Hippocampal formation (tissue), 2 donors: ENCODE results near the gene C5orf52.
"Not testable (repeated sequence)": the region's sequence is repeated elsewhere in the genome, so short reads cannot be mapped to it uniquely, and the experiment has no call there.

ENCODE experiments used
- DNase-seq, 2 donors: peaks; one replicate each; lab custom pipeline; 2025; lab: John Stamatoyannopoulos, UW

Gene C5orf52

DNA sequence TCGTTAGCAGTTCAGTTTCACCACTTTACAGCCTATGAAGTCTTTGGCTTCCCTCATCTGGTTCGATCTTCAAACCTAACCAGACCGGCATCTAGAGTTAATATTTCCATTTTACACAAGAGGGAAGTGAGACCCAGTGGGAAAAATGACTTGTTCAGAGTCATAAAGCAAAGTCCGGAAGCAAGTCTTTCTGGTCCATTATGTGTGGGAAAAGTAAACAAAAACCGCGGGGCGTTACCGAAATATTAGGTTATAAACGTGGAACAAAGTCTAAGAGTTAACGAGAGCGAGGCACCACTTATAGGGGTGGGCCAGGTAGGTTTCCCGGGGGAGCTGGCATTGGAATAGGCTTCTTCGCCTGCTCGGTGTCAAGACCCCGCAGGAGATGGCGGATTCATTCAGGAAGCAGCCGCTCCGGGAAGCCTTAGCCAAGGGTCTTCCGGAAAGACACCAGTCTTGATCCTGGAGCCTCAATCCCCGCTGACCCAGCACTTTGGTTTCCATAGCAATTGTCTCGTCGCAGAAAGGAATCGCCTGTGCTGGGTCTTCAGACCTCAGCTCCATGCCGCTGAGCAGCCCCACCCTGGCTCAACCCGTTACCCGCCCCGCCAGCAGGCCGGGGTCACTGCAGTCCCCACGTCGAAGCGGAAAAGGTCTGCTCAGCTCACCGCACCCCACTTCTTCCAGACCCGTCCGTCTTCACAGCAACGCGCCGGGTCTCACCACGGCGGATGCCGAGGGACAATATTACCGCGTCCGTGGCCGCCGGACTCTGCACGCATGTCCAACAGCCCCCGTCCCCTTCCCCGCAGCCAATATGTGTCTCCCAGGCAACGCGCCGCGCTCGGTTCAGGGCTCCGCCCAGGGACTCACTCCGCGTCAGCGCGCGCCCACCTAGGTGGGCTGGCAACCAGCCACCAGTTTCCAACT lies at the start of gene C5orf52:
C5orf52 (plus strand) TSS at position 872 of the 930 bp plus-strand sequence. CDS start 82 bp downstream, outside the sequence.
- no peak for DNase-seq

DNA sequence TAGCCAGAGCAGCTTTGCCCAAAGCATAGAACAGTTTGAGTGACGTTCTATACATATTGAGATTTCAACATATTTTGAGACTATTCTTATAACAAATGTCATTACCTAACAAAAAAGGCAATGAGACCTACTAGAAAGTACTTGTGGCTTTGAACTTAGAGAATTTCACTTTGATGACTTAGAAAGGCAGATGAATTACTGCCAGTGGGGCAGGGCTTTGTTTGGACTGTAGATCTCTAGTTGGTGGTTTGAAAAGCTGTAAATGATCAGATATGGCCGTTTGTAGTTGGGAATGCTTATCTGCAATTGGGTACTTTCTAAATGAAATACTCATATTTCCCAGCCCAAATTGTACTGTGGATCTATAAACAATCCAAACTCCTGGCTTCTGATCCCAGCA lies 47.2 kb upstream of the C5orf52 start:
- DNase-seq, result no peak

DNA sequence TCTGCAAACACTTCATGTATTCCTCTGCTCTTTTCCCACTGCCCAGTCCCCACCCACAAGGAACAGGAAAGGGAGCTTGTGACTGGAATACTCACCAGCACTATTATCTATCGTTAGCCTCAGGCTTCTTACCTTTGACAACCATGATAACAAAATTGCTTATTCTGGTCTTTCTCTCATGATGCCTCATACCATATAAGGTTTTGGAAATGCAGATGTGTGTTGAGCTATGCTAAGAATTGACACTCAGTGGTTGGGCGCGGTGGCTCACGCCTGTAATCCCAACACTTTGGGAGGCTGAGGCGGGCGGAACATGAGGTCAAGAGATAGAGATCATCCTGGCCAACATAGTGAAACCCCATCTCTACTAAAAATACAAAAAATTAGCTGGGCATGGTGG lies 44.5 kb upstream of the C5orf52 start:
- DNase-seq, result no peak

DNA sequence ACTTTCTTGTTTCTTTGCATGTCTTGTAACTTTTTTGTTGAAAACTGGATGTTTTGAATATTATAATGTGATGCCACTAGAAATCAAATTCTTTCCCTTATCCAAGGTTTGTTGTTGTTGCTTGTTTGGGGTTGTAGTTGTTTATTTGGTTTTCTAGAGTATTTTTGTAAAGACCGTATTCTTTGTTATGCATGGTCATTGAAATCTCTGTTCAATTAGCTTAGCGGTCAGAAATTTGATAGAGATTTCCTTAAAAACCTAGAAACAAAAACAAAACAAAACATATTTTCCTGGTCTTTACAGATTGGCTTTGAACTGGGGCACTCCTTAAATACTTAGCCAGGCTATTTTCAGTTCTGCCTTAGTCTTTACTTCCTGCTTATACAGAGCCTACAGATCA lies 41.0 kb upstream of the C5orf52 start:
- DNase-seq, result no peak

DNA sequence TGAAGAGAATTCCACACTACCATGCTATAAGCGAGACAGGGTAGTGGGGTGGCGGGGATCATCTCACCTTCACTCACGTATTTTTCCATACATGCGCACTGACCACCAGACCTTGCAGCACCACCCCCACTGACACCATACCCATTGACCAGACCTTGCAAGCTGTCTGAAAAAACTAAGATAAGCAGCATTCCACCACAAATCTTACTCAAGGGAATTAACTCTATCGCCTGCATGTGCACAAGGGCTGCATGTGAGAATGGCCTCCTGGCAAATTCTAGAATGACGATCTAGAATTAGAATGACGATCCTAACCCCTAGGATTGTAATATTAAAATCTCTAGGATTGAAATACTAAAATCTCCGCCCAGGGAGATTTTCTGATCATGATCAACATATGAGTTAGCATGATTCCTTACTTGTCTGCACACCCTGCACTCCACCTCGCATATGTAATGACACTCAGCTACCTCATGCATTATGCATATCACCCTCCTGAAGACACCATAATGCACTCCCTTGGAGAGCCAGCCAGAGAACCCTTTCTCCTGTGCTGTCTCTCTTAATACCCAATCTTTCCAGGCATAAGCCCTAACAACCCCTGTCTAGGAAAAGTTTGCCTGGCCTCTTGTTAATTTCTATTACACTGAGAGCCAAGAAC lies 30.8 kb upstream of the C5orf52 start:
- no peak for DNase-seq

DNA sequence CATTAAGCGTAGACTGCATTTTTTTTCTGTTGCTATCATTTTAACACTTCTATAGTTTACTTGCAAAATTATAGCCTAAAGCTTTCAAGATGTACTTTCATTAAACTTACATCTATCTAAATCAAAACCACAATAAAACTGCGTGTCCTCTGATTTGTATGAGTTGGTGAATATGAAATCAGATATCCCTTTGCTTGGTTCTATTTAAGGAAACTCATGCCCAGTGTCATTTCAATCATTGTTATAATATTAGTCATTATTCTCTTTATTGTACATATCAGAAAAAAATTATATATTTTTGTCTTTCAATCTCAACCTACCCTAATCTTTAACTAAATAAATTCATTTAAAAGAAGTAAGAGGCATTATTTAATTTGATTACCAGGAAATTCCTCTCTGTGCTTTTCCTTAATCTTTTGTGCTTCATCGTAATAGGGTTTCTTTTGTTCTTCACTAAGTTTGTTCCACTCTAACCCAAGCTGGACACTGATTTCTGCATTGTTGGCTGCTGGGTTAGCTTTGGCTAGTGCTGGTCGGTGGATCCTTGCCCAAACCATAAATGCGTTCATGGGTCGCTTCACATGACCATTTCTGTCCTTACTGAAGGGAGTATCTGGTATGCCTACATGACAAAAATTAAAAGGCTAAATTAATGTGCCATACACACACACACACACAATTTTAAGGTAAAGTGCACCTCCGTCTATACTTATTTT lies 22.9 kb upstream of the C5orf52 start:
- no peak for DNase-seq

DNA sequence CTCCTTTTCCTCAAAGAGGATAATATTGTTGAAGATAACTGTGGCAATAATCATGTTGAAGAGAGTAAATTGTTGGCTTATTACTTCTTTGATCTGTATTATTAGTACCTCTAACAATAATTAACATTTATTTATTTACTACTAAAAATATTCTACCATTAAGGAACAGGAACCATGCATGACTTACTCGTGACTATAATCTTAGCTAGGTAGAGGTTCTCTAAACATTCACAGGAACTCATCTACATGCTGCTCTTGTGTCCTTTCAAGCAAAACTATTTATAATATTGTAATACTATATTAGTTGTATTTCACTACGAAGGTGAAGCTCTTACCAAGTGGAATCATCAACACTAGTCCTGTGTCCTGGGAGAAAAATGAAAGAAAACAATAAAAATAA lies 22.2 kb upstream of the C5orf52 start:
- DNase-seq, result no peak

DNA sequence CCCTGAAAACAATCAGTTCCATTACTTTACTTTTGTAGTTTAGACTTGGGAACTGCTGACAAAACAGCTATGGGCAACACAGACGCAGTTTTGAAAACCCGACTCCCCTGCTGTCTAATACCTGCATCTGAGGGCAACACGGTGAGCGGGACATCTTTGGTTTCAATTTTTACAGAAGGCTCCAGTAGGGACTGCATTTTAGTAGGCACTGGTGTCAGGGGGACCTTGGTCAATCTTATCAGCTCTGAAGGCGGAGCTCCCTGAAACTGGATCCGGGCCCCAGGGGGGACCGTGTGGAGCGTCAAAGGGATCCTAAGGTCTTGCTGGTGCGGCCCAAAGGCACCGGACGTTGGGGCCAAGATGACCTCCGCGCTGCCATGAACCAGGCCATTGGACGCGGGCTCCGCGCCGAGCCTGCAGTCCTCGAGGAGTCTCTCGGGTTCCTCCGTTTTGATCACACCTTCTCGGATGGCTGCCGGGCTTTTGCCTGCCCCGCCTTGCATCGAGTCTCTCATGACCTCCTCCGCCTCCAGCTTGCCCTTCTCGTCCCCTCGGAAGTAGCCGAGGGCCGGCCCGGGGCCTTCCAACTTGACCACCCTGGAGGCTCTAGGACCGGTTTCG lies 20.2 kb upstream of the C5orf52 start:
- DNase-seq, result no peak

DNA sequence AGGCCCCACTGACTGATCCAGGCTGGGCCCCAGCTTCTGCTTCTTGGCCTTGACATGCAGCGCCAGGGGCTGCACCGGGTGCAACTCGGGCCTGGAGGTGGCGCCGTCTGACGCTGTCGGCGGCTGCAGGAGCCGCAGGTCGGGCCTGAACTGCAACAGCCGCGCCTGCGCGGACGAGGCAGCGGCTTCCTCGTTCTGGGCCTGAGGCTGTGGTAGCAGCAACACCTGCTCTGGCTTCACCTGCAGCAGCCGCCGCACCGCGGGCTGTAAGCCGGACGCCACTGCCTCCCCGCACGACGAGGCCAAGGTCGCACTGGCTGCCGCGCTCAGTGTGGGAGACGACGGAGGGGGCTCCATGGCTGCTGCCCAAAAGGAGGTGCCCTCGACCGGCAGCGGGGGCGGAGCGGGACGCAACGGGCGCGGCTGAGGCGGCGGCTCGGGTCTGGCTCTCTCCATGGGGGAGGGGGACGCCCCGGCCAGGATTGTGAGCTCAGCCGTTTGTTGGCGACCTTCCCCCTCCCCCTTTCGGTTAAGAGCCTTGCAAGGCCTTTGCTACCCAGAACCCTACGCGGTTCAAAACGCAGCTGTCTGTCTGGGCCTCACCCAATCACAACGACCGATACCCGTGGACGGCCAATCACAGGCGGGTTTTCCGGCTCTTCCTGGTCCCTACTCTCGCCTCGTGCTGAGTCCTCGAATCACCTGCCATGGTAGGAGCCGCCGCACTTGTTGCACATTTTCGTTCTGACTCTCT lies 19.5 kb upstream of the C5orf52 start:
- no peak for DNase-seq

DNA sequence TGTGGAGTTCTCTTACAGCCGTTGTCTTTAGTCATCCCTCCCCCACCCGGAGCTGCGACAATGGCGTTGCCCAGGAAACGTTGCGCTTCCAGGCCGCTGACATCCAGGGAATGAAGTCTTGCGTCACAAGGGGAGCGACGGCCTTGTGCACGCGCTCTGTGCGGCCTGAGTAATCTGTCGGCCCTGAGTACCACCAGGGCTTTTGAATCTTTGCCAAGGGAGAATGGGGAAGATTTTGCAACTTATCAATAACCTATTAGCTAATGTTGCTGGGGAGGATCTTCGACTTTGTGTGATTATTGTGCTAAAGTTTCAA lies 19.0 kb upstream of the C5orf52 start, which contains the start of gene SOX30:
SOX30 (minus strand) TSS at position 62 of the 316 bp plus-strand sequence. CDS start 360 bp downstream, outside the sequence.
- DNase-seq, result no peak

DNA sequence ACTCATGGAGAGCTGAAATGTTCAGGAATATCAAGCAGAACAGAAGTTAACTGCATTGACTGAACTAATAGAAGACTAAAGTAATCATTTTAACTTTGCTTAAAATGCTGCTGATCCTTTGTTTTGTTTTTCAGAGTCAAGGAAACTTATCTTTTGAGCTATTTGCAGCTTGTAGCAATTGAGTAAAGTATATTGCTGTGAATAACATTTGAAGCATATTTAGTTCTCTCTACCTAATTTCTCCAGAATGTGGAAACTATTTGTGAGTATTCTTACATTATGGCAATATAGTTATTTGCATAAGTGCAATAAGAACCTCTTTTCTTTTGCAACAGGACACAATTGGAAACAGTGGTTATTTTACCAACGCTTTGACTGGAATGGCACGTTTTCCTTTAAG lies 13.8 kb upstream of the C5orf52 start:
- DNase-seq, result no peak

DNA sequence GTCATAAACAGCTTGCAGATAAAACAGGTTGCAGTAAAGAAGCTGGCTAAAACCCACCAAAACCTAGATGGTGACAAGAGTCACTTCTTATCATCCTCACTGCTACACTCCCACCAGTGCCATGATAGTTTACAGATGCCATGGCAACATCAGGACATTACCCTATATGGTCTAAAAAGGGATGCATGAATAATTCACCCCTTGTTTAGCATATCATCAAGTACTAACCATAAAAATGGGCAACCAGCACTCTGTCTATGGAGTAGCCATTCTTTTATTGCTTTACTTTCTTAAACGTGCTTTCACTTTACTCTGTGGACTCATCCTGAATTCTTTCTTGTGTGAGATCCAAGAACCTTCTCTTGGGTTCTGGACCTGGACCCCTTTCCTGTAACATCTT lies 12.4 kb upstream of the C5orf52 start:
- DNase-seq, result no peak

DNA sequence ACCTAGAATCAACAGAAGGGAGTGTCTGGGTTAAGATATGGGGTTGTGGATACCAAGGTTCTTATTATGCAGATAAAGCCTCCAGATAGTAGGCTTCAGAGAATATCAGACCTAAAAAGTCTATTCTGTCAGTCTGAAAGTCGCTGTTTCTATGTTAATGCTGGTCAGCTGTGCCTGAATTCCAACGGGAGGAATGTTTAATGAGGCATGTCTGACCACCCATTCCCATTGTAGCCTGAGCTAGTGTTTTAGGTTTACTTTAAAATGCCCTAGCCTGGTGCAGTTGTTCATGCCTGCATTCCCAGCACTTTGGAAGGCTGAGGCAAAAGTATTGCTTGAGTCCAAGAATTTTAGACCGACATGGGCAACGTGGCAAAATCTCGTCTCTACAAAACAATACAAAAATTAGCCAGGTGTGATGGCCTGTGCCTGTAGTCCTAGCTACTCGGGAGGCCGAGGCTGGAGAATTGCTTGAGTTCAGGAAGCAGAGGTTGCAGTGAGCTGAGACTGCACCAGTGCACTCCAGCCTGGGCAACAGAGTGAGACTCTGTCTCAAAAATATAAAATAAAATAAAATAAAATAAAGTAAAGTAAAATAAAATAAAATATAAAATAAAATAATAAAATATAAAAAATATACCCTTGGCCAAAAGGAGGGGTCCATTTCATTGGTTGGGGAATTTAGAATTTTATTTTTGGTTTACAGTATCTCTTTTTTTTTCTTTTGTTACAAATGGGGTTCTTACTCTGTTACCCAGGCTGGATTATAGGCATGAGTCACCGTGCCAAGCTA lies 11.3 kb upstream of the C5orf52 start:
- no peak for DNase-seq

DNA sequence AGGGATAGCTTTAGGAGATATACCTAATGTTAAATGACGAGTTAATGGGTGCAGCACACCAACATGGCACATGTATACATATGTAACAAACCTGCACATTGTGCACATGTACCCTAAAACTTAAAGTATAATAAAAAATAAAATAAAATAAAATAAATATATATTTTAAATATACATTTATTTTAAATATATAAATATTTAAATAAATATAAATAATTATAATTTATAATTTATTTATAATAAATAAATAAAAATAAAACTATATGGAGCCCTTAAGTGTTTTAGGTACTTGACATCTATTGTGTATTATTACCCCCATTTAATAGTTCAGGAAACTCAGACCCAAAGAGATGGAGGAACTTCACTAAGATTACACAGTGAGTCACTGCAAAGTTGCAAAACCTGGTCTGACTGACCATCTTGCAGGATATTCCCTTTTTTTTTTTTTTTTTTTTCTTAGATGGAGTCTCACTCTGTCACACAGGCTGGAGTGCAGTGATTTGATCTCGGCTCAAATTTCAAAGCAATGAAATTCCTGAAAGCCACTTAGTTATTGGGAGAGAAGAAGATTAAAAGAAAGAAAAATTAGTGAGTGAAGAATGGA lies 5.8 kb upstream of the C5orf52 start:
- no peak for DNase-seq

DNA sequence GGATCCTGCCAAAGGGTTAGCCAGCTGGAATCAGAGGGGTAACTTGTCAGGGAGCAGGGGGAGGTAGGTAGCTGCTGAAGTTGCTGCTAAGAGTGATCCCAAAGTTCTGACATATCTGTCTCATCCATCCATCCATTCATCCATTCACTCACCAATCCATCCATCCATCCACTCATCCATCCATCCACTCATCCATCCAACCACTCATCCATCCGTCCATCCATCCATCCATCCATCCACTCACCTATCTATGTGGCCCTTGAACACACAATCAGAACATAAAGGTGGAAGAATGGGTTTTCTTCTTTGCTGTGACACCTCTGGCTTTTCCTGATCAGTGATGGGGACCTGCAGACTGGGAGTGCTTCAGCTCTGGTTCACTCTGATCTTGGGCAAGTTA lies 3.0 kb upstream of the C5orf52 start:
- DNase-seq, result no peak

DNA sequence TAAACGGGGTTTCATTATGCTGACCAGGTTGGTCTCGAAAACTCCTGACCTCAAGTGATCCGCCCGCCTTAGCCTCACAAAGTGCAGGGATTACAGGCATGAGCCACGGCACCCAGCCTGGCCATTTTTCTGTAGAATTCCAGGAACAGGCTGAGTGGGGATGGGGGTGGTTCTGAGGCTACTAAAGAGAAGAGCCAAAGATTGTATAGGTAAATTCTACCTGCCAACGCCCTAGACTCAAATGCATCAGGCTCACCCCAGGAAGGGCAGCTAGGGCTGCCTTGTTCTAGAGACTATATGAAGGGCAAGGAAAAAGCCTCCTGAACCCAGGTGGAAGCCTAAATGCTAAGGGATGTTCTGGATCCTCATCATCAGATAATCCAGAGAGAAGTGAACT lies 1.6 kb upstream of the C5orf52 start:
- DNase-seq, result no peak

DNA sequence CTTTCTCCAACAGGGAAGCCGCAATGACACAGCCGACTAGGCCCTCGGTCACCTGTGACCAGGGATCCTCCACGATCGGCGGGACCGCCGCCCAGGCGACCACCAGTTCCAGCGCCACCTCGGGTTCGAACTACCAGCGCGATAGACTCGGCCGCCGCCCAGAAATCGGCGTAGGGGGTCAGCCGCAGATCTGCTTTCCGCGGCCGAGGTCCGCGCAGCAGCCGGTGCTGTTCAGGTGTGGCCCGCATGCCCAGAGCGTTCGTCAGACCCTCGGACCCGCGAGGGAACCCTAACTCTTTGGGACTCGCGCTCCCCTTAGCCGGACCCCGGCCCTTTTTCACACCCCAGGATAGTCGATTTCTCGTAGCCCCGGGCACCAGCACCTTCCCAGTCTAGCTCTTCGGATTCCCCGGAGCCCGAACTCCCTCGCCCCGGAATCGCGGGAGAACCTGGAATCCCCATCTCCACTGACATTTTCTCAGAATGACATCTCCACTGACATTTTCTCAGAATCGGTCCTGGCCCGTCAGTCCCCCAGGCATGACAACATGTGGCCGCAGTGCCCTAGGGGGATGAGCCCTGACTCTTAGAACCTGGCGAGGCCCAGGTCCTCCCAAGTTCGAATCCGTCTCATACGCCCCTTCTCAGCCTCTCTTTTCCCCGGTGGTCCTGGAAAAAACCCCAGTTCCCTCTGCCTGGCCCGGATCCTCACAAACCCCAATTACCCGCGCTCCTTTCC lies 428 bp downstream of the C5orf52 start:
- no peak for DNase-seq

DNA sequence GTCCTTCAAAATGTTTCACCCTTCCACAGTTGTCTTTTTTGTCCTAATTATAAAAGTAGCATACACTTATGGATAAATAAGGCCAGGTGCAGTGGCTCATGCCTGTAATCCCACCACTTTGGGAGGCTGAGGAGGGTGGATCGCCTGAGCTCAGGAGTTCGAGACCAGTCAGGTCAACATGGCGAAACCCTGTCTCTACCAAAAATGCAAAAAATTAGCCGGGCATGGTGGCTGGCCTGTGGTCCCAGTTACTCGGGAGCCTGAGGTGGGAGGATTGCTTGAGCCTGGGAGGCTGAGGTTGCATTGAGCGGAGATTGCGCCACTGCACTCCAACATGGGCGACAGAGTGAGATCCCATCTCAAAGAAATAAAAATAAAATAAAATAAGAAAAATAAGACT lies 1.6 kb downstream of the C5orf52 start:
- DNase-seq, result no peak

DNA sequence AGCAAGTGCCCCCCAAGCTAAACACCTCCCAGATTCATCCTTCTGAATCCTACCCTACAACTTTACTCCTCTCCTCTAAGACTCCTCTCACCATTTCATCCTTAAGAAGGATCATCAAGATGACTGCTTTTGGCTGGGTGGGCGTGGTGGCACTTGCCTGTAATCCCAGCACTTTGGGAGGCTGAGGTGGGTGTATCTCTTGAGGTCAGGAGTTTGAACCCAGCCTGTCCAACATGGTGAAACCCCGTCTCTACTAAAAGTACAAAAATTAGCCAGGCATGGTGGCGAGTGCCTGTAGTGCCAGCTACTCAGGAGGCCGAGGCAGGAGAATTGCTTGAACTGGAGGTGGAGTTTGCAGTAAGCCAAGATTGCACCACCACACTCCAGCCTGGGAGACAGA lies 3.0 kb downstream of the C5orf52 start:
- DNase-seq, result not testable (repeated sequence)

DNA sequence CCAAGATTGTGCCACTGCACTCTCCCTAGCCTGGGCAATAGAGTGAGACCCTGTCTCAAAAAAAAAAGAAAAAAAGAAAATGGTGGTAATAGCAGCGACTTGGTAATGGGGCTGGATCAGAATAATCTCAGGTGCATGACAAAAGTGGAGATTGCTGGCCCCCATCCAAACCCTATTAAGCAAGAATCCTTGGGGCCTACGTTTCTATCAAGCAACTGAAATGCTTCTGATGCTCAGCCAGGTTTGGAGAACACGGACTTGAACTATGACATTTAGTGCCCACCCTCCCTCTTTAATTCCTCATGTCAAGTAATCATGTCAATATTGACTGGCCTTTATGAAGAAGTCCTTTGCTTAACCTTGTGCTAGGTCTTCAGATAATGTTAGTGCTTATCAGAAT lies 6.6 kb downstream of the C5orf52 start:
- no peak for DNase-seq
